ENCODE results near the gene SLC22A7.

GRCh38 chr6:43311666-43312065, 13.6 kb downstream of the SLC22A7 start:
- no peak for TF ChIP-seq POLR2A (IDR thresholded peaks at IDR 0.05)
- TF ChIP-seq CTCF (IDR thresholded peaks at IDR 0.05): no peak
